Measurements from ENCODE around the gene SERPINE3. TPM values are rescaled to one million over a fixed set of nuclear protein-coding genes. Genes with fewer than 3 reads are reported as not detected.

The SERPINE3 gene
- total RNA-seq, 1 experiment from 2014 or later: not detected

DNA sequence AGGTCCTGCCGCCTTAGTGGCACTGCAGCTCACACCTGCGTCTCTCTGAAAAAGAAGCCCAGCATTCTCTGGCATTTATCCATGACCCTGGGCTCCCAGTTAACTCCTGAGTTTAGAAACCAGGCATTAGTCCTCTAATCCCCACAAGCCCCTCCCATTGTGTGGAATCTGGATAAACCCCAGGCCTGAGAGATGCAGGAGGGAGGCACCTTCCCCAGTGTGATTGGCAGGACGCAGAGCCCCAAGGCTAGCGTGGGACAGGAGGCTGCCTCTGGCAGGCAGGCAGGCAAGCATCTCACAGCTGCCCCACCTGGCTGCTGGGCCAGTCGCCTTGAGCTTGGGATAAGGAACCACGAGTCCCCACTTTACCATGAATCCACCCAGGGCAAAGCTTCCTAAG lies 11.0 kb upstream of the SERPINE3 start:
- DNase-seq (ENCODE audit: low read depth): no peak

DNA sequence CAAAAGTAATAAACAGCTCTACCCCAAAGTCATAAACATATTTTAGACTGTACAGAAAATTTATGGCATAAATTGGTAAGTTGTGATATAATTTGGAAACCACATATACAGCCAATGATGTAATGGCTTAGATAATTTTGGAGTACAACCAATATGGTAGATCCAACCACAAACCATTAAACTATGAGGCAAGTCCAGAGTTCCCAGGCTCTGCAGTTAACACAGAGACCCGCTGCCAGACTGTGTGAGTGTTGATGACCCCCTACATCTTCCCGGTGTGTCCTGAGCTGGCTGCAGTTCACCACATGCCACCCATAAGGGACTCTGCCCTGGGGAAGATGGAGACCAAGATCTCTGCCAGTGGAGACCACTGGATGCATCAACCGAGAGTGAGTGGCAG lies 9.9 kb upstream of the SERPINE3 start:
- DNase-seq (ENCODE audit: low read depth): peak; percentile 12

DNA sequence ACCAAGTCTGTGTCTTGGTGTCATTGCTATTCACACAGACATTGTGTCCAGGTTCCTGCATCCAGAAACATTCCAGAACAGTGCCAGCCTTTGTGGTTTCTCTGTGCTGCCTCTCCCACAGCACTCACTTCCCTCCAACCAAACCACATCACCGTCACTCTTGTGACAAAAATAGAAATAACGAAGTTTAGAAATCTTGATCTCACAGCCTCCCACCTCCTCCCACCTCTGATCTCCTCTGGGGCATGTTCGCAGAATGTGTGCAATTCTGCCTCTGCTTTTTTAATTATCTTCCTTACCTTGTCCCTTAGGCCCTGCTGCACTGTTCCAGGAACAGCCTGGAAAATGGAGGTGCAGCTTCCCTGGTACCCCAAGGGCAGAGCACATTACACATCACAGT lies 8.7 kb upstream of the SERPINE3 start:
- DNase-seq (ENCODE audit: low read depth): peak; percentile 46

DNA sequence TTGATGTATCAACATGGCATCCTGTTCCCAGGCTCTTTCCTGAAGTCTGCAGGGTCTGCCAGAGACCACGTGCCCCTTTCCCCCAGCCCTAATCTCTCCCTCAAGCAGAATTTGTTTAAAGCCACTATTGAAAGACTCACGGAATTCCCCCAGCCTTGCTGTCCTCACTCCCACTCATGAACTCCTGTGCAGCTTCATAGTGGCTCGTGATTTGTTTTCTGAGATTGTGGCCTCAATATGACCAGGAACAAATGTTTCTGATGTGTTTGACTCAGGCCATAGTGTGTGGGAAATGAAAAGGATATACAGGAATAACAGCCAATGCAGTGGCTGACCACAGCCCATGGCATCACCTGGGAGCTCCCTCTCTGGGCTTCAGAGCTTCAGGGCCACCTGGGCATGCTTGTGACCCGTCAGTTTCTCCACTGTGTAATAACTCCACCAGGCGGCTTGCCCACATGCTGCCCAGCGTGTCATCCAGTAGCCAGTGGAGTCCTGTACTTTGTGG lies 8.1 kb upstream of the SERPINE3 start:
- DNase-seq (ENCODE audit: low read depth): no peak

DNA sequence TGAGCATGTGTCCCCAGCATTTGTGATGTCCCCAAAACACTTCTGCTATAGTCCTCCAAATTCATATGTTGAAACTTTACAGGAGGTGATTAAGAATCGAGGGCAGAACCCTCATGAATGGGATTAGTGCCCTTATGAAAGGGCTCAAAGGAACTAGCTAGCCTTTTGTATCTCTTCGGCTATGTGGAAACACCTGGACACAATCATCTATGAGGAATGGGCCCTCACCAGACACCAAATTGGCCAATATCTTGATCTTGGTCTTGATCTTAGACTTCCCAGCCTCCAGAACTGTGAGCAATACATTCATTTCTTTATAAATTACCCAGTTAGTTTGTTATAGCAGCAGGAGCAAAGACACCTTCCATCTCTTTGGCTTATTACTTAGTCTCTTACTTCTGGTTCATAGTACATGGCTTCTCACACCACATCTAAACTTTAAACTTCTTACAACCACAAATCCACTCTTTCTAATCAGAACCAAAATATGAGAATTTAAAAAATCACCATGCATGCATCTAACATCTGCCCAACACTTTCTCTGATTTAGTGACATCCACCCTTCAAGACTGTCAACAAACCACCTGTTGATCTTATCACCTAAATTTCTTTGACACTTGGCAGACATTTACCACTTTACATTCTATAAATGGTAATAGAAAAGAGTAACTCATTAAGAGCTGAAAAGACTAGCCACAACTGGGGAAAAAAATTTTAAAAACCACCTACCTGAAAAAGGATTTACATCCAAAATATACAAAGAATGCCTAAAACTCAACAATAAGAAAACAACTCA lies 6.7 kb upstream of the SERPINE3 start:
- DNase-seq (ENCODE audit: low read depth): no peak

DNA sequence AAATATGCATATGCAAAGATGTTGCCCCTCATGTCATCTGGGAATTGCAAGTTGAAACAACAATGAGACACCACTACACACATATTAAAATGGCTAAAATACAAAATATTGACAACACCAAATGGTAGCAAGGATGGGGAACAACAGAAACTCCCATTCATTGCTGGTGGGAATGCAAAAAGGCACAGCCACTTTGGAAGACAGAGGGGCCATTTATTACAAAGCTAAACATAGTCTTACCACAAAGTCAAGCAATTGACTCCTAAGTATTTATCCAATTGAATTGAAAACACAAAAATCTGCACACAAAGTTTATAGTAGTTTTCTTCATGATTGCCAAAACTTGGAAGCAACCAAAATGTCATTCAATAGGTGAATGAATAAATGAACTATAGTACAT lies 6.1 kb upstream of the SERPINE3 start:
- DNase-seq (ENCODE audit: low read depth): no peak

DNA sequence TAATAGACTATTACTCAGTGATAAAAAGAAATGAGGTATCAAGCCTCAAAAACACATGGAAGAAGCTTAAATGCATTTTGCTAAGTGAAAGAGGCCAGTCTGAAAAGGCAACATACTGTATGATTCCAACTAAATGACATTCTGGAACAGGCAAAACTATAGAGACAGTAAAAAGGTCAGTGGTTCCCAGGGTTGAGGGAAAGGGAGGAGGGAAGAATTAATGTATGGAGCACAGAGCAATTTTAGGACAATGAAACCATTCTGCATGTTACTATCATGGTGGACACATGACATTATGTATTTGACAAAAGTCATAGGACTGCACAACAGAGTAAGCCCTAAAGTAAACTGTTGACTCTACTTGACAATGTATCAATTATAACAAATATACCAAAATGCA lies 5.7 kb upstream of the SERPINE3 start:
- DNase-seq (ENCODE audit: low read depth): no peak

DNA sequence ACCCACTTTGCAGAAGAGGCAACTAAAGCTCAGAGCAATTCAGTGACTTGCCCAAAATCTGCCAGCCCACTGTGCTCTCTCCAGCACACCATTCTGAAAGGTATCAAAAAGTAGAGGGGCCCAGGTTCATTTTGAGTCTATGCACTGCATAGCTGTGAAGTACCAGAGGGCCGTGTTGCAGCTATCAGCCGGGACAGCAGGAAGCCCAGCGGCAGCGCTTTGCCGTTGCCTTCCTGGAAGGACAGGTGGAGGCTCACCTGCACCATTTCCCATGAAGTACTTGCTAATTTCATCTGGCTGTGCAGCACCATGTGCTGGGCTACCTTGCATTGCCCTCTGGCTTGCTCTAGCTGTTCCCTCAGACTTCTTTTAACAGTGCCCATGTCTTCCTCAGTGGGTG lies 2.7 kb upstream of the SERPINE3 start:
- no peak for DNase-seq (ENCODE audit: low read depth)

DNA sequence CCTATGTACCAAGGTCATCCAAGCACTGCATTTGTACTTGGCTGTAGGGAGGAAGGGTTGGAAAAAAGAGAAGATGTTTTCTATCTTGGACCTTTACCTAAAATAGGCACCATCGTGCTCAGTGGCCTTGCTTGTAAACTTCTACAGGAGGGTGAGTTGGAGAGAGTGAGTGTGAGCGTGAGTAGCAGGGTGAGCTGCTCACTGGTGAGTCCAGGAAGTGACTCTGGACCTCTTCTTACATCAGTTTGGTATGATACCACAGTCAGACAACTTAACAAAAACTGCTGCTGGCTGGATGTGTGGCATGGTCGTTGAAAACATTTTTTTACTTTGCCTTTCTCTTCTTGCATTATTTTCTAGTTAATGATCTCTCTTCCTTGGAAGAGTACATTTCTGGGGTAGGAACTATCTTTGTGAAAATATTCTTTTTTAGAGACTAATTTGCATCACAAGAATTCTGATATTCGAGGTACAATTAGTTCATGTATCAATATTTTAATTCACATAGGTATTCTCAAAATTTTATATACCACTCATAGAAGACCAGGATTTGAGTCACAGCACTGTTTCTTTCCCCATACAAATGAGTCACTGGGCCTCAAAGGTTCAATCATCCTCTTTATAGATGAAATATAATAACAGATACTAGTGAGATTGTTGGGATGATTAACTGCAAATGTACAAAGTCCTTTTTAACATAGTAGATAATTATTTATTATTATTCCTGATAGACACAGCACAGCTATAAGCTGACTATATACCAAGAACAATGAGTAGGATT lies 651 bp downstream of the SERPINE3 start:
- DNase-seq (ENCODE audit: low read depth): no peak

DNA sequence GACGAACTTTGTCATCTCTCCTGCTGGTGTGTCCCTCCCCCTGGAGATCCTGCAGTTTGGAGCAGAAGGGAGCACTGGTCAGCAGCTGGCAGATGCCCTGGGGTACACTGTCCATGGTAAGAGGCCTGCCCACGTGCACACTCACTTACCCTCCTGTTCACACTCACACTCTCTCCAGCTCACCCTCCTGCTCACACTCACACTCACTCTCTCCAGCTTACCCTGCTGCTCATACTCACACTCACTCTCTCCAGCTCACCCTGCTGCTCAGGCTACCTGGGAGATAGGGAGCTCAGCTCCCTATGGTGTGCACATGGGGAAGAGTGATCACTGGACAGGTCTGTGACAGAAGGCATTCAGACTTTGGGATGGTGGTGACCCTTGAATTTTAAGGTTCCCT lies 1.7 kb downstream of the SERPINE3 start:
- no peak for DNase-seq (ENCODE audit: low read depth)

DNA sequence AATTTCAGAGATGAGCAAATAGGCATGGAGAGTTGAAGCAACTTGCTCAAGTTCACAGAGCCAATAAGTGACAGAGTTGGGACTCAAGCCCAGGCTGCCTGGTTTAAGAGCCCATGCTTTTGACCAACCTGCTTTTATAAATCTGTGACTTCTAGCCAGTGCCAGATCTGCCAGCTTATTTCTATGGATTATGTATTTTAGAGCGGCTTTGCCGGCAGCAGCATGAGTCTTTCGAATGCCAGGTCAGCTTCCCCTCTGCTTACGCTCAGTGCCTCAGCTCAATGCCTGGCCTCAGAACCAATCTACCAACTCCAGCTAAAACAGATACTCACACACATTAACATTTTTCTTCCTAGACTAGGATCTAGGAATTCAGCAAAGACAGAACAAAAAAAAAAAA lies 2.3 kb downstream of the SERPINE3 start:
- no peak for DNase-seq (ENCODE audit: low read depth)

DNA sequence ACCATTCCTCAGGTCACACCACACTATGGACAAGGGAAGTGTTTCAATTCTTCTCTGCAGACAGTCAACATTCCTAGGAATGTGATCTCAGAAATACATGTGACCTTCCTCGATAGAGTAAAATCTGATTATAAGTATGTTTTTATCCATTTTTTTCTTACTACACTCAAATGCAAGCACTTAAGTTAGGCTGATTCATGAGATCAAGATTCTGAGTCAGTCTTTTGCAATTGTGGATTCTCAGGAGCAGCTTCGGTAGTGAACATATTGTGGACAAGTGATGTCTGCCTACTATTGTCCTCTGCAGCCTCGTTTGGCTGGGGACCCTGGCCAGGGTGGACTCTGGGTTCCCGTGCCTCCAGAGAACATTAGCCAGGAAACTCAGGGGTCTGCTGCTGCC lies 3.2 kb downstream of the SERPINE3 start:
- DNase-seq (ENCODE audit: low read depth): no peak

DNA sequence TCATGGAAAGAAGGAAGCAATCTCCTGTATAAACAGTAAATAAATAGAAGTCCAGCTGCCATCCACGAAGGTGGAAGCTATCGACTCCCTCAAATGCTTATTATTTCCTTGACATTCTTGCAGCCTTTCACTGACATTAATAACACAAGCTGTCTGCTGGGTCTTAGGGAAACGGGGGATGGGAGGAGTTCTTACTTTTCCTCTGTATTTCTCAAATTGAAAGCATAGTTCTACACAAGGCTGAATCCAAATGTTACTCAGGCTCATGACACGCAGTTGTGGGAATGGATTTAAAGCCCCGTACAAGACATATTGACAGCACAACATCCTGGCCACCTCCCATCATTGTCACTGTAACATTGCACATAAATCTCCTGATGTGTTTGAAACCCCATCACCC lies 4.0 kb downstream of the SERPINE3 start:
- no peak for DNase-seq (ENCODE audit: low read depth)

DNA sequence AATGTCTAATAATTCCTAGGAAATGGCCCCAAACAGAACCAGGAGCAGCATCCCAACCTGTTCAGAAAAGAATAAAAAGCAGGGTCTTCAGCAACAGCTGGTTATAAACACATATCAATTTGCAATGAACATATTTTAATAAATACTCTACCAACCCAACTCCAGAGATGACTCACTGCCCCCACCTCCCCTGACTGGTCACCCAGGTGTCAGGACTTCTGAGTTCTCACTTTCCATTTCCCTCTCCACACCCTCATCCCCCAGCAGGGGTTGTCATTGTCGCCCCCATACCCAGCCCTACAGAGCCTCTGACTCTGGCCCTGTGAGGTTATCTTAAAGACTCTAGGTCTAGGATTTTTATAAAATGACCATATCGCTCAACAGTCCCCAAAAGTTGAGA lies 6.9 kb downstream of the SERPINE3 start:
- no peak for DNase-seq (ENCODE audit: low read depth)

DNA sequence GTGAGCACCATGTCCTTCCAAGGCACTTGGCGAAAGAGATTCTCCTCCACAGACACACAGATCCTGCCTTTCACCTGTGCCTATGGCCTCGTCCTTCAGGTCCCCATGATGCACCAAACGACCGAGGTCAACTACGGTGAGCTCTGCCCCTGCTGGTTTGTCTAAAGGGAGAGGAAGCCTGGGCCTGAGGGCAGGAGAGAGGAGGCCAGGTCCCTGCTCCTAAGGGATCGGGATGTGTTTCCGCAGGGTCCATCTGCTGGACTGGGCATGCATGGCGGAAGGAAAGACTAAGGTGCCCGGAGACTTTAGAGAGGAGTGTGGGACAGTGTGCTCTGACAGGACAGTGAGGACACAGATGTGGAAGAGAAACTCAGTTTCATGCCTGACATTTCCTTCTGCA lies 7.6 kb downstream of the SERPINE3 start:
- no peak for DNase-seq (ENCODE audit: low read depth)

DNA sequence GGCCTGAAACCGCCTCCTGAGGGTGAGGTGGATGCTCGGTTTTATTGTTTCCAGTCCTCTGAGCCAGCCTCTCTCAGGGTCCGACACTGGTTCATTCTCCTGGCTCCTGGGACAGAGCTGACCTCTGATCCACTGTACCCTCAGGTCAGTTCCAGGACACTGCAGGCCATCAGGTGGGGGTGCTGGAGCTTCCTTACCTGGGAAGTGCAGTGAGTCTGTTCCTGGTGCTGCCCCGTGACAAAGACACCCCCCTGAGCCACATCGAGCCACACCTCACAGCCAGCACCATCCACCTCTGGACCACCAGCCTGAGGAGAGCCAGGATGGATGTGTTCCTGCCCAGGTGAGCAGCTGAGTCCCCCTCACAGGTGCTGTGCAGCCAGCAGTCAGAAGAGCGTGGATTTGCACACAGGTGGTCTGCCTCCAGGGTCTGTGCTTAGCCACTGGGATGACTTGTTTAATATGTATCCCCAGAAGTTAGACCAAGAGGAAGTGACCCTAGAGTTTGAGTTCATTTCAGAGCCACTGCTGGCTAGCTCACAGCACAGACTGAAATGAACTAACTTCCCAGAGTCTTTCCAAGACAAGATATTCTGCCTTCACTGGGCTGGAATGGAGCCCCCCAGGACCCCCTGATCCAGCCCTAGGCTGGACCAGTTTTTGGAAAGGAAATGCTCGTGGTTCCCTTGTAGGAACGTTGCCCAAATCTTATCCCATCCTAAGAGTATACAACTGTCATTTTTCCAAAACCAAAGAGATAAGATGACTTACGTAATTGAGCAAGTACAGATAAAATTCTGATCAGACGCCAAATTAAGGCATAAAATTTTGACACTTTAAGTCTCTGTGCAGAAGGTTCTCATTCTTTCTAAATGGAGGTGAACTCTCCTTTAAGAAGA lies 8.8 kb downstream of the SERPINE3 start:
- DNase-seq (ENCODE audit: low read depth): no peak

DNA sequence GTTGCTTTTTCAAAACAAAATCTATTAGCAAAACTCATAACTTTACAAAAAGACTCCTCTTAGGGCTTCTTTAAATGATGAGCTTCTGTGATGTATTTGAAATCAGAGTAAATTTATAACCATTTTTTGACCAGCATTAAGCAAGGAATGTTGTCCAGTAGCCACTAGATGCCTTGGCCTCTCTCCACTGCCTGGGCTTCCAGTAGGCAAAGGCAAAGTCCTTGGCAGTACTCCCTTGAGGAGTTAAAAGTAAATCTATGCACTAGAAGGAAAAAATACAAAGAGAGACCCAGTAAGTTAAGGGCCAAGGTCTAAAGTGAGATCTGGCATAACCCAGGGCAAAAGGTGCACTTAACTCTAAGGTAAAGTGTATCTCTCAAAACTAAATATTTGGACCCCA lies 9.5 kb downstream of the SERPINE3 start:
- no peak for DNase-seq (ENCODE audit: low read depth)

DNA sequence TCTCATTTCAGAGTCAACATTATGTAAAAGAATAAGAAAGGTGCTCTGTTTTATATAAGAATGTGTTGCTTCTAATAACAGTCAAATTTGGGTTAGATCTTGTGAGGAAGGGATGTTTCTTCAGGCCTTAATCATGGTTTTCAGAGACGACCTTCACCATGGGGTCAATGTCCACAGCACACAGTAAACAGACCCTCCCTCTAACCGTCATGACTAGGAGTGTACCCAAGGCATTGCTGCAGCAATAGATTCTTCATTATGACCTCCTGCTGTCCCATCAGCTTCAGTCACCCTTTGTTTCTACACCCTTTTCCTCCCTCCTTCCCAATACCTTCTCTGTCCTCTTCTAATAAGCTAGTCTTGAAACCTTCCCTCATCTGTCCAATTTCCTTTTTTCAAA lies 15.7 kb downstream of the SERPINE3 start:
- no peak for DNase-seq (ENCODE audit: low read depth)

DNA sequence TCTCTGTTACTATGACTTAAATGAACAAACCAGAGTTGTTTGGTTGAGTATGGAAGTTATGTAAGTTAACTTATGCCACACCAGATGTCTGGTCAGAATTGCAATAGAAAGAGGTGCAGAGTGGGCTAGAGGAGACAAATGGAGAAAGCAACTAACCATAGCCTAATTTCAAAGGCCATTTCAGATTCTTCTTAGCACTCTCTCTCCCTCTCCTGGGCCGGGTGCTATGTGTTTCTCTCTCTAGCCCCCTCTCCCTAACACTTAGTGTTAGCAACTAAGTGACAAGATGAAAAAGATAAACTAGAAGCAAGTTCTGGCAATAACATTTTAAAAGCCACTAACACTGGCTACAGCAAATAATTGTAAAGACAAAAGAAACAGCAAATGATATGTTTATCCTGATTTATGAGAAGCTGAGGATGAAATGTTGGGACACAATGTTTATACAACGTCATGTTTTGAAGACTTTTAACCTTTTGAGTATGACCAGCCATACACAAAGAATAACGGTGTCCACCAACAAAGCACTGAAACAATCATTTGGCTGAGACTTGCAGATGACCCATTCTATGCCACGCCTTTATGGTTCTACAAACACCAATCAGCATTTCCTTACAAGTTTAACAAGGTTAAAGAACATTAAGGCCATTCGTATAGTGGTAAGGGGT lies 18.6 kb downstream of the SERPINE3 start:
- no peak for DNase-seq (ENCODE audit: low read depth)

DNA sequence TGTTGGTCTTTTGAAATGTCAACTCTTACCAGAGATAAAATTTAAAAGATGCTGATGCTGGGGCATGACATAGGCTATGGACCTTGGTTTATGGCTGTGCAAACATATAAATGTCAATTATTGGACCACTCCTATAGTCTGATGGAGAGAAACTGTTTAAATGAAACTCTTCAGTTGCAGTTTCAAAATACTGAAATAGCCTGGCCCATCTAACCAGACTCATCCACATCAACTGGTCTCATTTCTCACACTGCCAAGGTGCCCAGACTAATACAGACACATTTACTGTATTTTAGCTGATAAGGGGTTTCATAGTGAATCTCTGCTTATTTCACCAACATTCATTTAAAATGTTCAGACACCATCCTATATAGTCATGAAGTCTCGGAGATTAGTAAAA lies 19.9 kb downstream of the SERPINE3 start:
- no peak for DNase-seq (ENCODE audit: low read depth)

DNA sequence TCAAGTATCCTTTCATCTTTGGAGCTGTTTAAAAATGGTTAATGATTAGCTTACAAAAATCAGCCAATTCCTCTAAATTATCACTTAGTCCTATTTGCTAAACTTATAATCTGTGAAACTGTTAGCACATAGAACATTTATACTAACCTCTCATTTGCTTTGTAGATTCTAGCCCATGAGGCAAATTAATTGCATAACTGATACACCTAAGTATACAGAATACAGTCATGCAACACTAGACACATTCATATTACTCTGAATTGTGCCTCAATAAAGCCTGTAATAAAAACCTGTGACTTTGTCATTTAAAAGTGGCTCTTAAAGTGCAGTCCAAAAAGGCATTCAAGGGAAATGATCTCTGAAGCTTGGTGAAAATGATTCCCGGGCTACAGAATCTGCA lies 21.0 kb downstream of the SERPINE3 start:
- no peak for DNase-seq (ENCODE audit: low read depth)

DNA sequence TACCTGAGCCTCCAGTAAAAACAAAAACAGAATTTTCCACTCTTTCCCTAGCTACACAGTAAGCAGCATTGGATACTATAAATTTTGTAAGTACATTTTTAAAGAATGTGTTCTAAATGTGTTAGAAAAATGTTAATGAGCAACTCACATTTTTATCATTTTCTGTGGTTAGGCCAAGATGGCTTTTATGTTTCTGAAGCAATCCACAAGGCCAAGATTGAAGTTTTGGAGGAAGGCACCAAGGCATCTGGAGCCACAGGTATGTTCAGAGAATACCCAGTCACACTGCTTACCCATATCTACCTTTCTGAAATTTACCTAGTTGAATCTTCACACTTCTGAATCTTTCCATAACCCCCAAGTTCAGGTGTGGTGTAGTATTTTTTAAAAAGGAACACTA lies 21.6 kb downstream of the SERPINE3 start:
- DNase-seq (ENCODE audit: low read depth): no peak
